ENCODE results near the gene CLCN6. TPM values are rescaled to one million over a fixed set of nuclear protein-coding genes. Genes with fewer than 3 reads are reported as not detected.

CLCN6 gene
- total and polyA plus RNA-seq, 2 of the 13 experiments (the other 11 are each of a cell fraction or from before 2014, with no cell fraction given), result 14.9 to 19.3 TPM

GRCh38 chr1:11783556-11783955, 22.4 kb upstream of the CLCN6 start (continued):
- TF ChIP-seq IKZF5 (CRISPR knock-in tag; IDR thresholded peaks at IDR 0.05) (no peak), FOSL2 (CRISPR knock-in tag; IDR thresholded peaks at IDR 0.05) (no peak), ZFAT (CRISPR knock-in tag; conservative IDR thresholded peaks at IDR 0.05) (no peak), ZNF589 (CRISPR knock-in tag; conservative IDR thresholded peaks at IDR 0.05) (no peak), ZNF496 (CRISPR knock-in tag; IDR thresholded peaks at IDR 0.05; ENCODE audit: insufficient replicate concordance) (no peak), ZNF687 (CRISPR knock-in tag; IDR thresholded peaks at IDR 0.05) (no peak), TFDP1 (CRISPR knock-in tag; IDR thresholded peaks at IDR 0.05; ENCODE audit: borderline replicate concordance) (no peak), HDAC2 (CRISPR knock-in tag; IDR thresholded peaks at IDR 0.05) (no peak), ZNF431 (CRISPR knock-in tag; IDR thresholded peaks at IDR 0.05; ENCODE audit: borderline replicate concordance, low read depth) (no peak)

Measured in HepG2 (cell line).